ENCODE measurements around the gene WDR1. TPM values are rescaled to one million over a fixed set of nuclear protein-coding genes. Genes with fewer than 3 reads are reported as not detected.
A peak's percentile ranks its signal among the peaks of the same experiment; 100 is the strongest.

The WDR1 gene
- total RNA-seq, 4 donors from 2014 or later, result 353 to 530 (median 419) TPM

DNA sequence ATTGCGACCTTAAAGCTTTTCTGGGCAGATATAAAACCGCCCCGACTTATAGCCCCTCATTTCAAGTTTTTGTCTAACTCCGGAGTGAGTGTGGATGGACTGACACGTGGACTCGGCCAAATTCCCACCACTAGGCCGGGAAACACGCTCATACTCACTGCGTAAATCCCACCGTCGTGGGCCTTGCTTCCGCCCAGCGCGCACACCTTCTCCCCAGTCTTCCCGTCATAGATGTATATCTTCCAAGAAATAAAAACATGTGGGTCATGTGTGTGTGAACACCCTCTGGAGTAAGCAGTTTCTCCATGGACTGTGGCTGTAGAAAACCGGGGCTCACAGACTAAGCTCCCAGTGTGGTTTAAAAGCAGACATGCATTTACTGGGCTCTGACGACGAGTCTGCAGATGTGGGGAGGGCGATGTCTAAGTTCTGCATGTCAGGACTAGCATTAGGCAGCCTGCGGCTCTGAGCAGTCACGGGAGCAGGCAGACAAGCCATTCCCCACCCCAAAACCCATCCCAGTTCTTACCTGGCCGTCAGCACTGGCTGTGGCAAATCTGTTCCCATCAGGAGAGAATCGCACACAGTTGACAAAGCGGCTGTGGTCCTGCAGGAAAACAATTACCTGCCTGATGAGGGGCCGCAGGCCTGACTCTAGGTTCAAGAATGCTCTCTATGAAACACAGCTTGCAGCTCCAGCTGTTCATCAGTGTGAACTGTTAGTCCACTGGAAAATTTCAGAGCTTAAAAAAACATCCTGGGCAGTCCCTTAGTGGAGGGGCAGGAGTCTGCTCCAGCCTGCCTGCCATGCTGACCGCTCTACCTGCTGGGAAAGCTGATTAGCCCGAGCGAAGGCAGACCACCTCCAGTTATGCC is 28.2 kb downstream of the WDR1 start:
- Histone ChIP-seq H3K4me1 (peaks cover 3 to 92% (median 12%) of the 10 kb centered on the region in 3 donors), H3K4me3 (no peak overlapping the region), H3K27me3 (no peaks in the 10 kb centered on the region), H3K36me3 (peaks cover 0 to 98% of the 10 kb centered on the region in 2 donors), H3K27ac (peak overlapping the region in 2 of 4 donors; percentile 66 to 99), H3K9me3 (no peaks in the 10 kb centered on the region)
- WGBS, 2 donors (ENCODE audit: low coverage in 1 of 2), result 50 to 73% methylated on average over 8 to 9 of the region's 28 CpGs
- TF ChIP-seq EP300 (IDR thresholded peaks at IDR 0.05), result no peak
- TF ChIP-seq, protein P1, sequence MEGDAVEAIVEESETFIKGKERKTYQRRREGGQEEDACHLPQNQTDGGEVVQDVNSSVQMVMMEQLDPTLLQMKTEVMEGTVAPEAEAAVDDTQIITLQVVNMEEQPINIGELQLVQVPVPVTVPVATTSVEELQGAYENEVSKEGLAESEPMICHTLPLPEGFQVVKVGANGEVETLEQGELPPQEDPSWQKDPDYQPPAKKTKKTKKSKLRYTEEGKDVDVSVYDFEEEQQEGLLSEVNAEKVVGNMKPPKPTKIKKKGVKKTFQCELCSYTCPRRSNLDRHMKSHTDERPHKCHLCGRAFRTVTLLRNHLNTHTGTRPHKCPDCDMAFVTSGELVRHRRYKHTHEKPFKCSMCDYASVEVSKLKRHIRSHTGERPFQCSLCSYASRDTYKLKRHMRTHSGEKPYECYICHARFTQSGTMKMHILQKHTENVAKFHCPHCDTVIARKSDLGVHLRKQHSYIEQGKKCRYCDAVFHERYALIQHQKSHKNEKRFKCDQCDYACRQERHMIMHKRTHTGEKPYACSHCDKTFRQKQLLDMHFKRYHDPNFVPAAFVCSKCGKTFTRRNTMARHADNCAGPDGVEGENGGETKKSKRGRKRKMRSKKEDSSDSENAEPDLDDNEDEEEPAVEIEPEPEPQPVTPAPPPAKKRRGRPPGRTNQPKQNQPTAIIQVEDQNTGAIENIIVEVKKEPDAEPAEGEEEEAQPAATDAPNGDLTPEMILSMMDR (IDR thresholded peaks at IDR 0.05), result no peak
- TF ChIP-seq POLR2A (IDR thresholded peaks at IDR 0.05), result no peak
- no peak for TF ChIP-seq POLR2AphosphoS5 (IDR thresholded peaks at IDR 0.05)
- no peak for ATAC-seq

DNA sequence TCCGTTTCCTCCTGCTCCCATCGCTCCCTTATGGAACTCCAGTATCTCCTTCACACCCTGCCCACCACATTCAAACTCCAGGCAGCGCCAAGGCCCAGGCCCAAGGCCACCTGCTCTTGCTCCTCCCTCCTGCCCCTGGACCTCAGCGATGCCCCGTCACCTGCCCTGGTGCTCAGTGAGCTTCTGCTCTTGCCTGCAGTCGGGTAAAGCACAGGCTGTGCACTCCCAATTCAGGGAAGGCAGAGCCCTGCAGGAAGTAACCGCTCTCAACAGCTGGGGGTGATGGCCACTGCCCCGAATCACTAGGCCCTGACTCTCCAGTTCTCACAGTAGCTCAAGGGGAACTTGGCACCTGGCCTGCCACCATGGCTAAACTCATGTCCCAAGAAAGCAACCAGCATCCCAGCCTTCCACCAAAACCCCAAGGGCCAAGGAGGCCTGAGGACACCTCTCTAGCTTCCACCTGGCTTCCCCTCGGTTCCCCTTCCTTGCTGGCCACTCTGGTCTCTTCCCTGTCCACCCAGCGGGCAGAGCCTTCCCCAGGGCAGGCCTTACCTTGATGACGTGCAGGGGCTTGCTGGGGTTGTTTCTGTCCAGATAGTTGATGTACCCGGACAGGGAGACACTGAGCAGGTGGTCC is 29.3 kb downstream of the WDR1 start:
- Histone ChIP-seq H3K4me1 (peaks cover 0 to 81% (median 1%) of the 10 kb centered on the region in 3 donors), H3K4me3 (no peak overlapping the region), H3K9me3 (no peaks in the 10 kb centered on the region), H3K27ac (peak overlapping the region in 3 of 4 donors; percentile 10 to 66 (median 26)), H3K36me3 (peaks cover 0 to 100% of the 10 kb centered on the region in 2 donors), H3K27me3 (no peaks in the 10 kb centered on the region)
- TF ChIP-seq POLR2A (IDR thresholded peaks at IDR 0.05), result no peak
- no peak for TF ChIP-seq POLR2AphosphoS5 (IDR thresholded peaks at IDR 0.05)
- TF ChIP-seq, protein P1 (IDR thresholded peaks at IDR 0.05), result no peak
- no peak for TF ChIP-seq EP300 (IDR thresholded peaks at IDR 0.05)
- no peak for ATAC-seq
- 92% methylated on average over 2 of the region's 12 CpGs; no CpG with 5 or more reads in 1 of the 2 donors for WGBS, 2 donors (ENCODE audit: low coverage in 1 of 2)

DNA sequence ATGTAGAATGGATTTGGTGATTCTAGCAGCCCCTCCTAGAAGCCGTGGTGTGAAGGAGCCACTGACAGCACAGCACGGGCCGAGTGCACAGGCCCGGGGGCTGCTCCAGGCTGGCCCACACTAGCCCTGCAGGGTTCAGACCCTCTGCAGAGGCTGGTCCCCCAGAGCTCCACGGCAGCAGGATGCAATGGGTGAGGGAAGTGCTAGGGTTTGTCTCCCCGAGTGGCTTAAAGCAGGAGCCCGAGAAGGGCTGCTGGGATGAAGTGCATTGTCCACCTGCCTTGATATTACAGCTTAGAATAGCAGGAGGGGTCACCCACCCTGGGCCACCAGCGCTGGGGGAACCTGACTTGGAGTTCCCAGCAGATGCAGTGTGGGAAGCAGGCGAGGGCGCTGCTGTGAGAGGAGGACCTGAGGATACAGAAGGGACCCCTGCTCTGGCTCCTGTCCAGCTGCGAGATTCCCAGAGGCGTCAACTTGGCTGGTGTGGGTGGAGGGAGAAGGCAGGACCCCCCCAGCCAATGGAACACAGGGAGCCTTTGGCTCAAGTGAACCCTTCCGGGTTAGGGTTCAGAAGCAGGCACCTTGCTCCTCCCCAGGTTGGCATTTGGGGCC is 30.0 kb downstream of the WDR1 start:
- Histone ChIP-seq H3K36me3 (peaks cover 0 to 100% of the 10 kb centered on the region in 2 donors), H3K27ac (peak overlapping the region in 3 of 4 donors; percentile 43 to 66 (median 62)), H3K27me3 (no peaks in the 10 kb centered on the region), H3K4me1 (peaks cover 0 to 75% (median 0%) of the 10 kb centered on the region in 3 donors), H3K9me3 (no peaks in the 10 kb centered on the region), H3K4me3 (no peak overlapping the region)
- 74% methylated on average over 4 of the region's 13 CpGs; no CpG with 5 or more reads in 1 of the 2 donors for WGBS, 2 donors (ENCODE audit: low coverage in 1 of 2)
- no peak for ATAC-seq
- TF ChIP-seq, protein P1 (IDR thresholded peaks at IDR 0.05), result no peak
- no peak for TF ChIP-seq EP300 (IDR thresholded peaks at IDR 0.05)
- TF ChIP-seq POLR2AphosphoS5 (IDR thresholded peaks at IDR 0.05), result no peak
- TF ChIP-seq POLR2A (IDR thresholded peaks at IDR 0.05), result no peak

DNA sequence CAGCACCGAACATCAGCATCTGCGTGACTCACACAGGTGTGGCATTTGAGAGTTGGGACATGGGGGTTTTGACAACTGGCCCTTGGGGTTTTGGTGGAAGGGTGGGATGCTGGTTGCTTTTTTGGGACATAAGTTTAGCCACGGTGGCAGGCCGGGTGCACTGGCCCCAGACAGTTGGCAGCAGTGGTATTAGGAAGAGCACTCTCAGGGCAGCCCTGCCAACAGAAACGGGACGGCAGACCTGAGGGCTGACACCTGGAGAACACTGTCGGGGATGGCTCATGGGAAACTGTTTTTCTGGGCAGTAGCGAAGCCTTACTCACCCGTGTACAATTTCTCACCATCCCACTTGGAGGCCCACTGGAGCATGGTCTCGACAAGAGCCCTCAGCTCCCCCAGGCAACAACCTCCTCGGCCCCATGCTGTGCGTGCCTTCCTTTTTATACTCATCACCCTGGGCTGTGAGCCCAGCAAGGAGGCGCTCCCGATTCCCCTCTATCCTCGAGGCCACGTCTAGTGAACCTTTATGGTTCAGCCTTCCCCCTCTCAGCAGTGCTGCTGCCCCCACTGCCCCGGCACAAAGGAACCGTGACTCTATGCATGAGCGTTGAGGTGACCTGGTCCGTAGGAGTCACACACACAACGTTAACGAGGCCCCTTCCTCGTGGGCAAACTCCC is 30.6 kb downstream of the WDR1 start:
- Histone ChIP-seq H3K9me3 (no peaks in the 10 kb centered on the region), H3K27ac (peak overlapping the region in 3 of 4 donors; percentile 43 to 66 (median 62)), H3K4me1 (peaks cover 0 to 72% (median 0%) of the 10 kb centered on the region in 3 donors), H3K4me3 (no peak overlapping the region), H3K36me3 (peaks cover 0 to 100% of the 10 kb centered on the region in 2 donors), H3K27me3 (no peaks in the 10 kb centered on the region)
- WGBS, 2 donors (ENCODE audit: low coverage in 1 of 2), result 39 to 94% methylated on average over 3 to 10 of the region's 23 CpGs
- TF ChIP-seq EP300 (IDR thresholded peaks at IDR 0.05) (no peak), POLR2A (IDR thresholded peaks at IDR 0.05) (no peak), POLR2AphosphoS5 (IDR thresholded peaks at IDR 0.05) (no peak)
- TF ChIP-seq, protein P1 (IDR thresholded peaks at IDR 0.05), result no peak
- no peak for ATAC-seq

All from gastroesophageal sphincter (tissue), 4 donors.